ENCODE measurements around the gene RIOK2.

RIOK2 gene

DNA sequence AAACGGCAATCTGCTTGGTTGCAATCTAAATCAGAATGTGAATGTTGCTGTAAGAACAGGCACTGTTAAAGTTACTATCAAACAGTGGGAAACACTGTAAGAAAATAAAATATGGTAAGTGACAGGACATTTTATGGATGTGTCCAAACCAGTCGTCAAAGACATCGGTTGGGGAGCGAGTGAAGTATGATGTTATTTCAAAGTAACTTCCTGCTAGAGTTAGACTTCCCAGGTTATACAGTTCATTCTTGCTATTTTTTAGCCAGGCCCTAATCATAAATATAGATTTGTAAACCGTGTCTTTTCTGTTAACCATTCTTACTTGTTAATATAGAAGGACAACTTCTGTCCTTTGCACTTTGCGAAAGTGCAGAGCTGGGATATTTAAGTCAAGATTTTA is 70.8 kb downstream of the RIOK2 start:
- Histone ChIP-seq H3K36me3 (ENCODE audit: control insufficient read depth in 2 of 2, insufficient read depth in 2 of 2, low read length in 2 of 2) (no peaks in the 10 kb centered on the region), H3K9ac (ENCODE audit: low read depth in 1 of 2, low read length in 2 of 2) (no peak overlapping the region), H3K27ac (ENCODE audit: low read depth in 2 of 2, low read length in 2 of 2) (no peak overlapping the region)

GRCh38 chr5:97111616-97112015 is 71.4 kb downstream of the RIOK2 start:
- no peak overlapping the region for H3K9ac ChIP-seq (ENCODE audit: low read depth in 1 of 2, low read length in 2 of 2)
- H3K9me3 ChIP-seq (ENCODE audit: control insufficient read depth in 2 of 2, low read length in 2 of 2): no peaks in the 10 kb centered on the region
- H3K4me1 ChIP-seq (ENCODE audit: control insufficient read depth in 2 of 2, insufficient read depth in 2 of 2, low read length in 2 of 2): peaks cover 0 to 2% of the 10 kb centered on the region in 2 donors

More for the DNA sequence above, 70.8 kb downstream of the RIOK2 start:
- no peaks in the 10 kb centered on the region for H3K9me3 ChIP-seq (ENCODE audit: control insufficient read depth in 2 of 2, low read length in 2 of 2)
- no peak overlapping the region for H3K4me3 ChIP-seq (ENCODE audit: low read length in 2 of 2)
- H3K4me1 ChIP-seq (ENCODE audit: control insufficient read depth in 2 of 2, insufficient read depth in 2 of 2, low read length in 2 of 2): peaks cover 0 to 2% of the 10 kb centered on the region in 2 donors
- no peaks in the 10 kb centered on the region for H3K27me3 ChIP-seq (ENCODE audit: control insufficient read depth in 2 of 2, insufficient read depth in 2 of 2, low read length in 2 of 2)

GRCh38 chr5:97111004-97111403 is 72.0 kb downstream of the RIOK2 start:
- H3K4me1 ChIP-seq (ENCODE audit: control insufficient read depth in 2 of 2, insufficient read depth in 2 of 2, low read length in 2 of 2): peaks cover 2 to 4% of the 10 kb centered on the region in 2 donors
- no peak overlapping the region for H3K27ac ChIP-seq (ENCODE audit: low read depth in 2 of 2, low read length in 2 of 2)
- H3K36me3 ChIP-seq (ENCODE audit: control insufficient read depth in 2 of 2, insufficient read depth in 2 of 2, low read length in 2 of 2): no peaks in the 10 kb centered on the region
- no peaks in the 10 kb centered on the region for H3K27me3 ChIP-seq (ENCODE audit: control insufficient read depth in 2 of 2, insufficient read depth in 2 of 2, low read length in 2 of 2)
- no peak overlapping the region for H3K9ac ChIP-seq (ENCODE audit: low read depth in 1 of 2, low read length in 2 of 2)
- H3K9me3 ChIP-seq (ENCODE audit: control insufficient read depth in 2 of 2, low read length in 2 of 2): no peaks in the 10 kb centered on the region
- no peak overlapping the region for H3K4me3 ChIP-seq (ENCODE audit: low read length in 2 of 2)

More at GRCh38 chr5:97111616-97112015, 71.4 kb downstream of the RIOK2 start:
- no peaks in the 10 kb centered on the region for H3K36me3 ChIP-seq (ENCODE audit: control insufficient read depth in 2 of 2, insufficient read depth in 2 of 2, low read length in 2 of 2)
- no peak overlapping the region for H3K4me3 ChIP-seq (ENCODE audit: low read length in 2 of 2)
- H3K27me3 ChIP-seq (ENCODE audit: control insufficient read depth in 2 of 2, insufficient read depth in 2 of 2, low read length in 2 of 2): no peaks in the 10 kb centered on the region
- H3K27ac ChIP-seq (ENCODE audit: low read depth in 2 of 2, low read length in 2 of 2): no peak overlapping the region

All from mucosa of rectum (tissue), 2 donors.